RCC 7860 (cell line): ENCODE measurements around the gene ITPR2.

Source experiments
- DNase-seq: peaks from one replicate; pipeline ENCODE4 v3.0.0-alpha.2; 2015; ENCODE audit warnings: low spot score
- FAIRE-seq: peaks from 2 replicates; lab custom pipeline; 2012; peaks lifted over from hg19 to GRCh38; lab: Jason Lieb, UNC

ITPR2 gene

GRCh38 chr12:26825459-26826016 lies 7.5 kb downstream of the ITPR2 start:
- no peak for FAIRE-seq
- DNase-seq: no peak

DNA sequence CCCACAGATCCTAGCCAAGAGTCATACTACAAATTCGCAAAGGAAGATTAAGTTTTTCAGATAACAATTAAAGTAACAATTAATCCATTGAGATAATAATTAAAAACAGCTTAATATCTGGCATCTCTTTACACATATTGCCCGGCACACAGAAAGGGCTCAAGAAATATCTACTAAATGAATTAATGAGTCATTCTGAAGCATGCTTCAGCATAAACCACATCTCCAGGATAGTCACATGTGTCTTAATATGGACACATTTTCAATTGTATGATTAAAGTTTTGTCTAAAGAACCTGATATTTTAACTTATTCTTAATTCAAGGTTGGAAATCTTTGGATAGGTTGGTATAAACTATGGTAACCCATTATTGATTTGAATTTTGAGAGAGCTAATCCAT lies 9.6 kb downstream of the ITPR2 start:
- peak; percentile 43 for FAIRE-seq
- no peak for DNase-seq

- DNase-seq (no peak), FAIRE-seq (no peak)
Measured at GRCh38 chr12:26822026-26822425, 11.0 kb downstream of the ITPR2 start.

- FAIRE-seq: no peak
- DNase-seq: no peak
Measured at GRCh38 chr12:26821212-26821701, 11.7 kb downstream of the ITPR2 start.

DNA sequence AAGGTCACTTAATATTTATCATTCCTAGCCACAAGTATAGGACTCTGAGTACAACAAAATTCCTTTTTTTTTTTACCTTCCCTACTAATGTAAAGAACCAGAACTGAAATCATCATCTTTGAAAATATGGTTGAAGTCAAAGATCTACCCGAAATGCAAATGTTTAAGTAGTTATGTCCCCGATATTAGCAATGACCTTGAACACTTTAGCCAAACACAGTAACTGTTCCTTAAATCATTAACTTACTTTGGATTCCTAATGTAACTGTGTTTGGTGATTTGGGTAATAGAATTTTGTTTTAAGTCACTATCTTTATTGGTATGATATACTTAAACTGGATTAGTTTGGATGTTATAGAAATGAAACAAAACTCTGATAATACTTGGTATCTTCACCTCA lies 14.4 kb downstream of the ITPR2 start:
- no peak for FAIRE-seq
- DNase-seq: no peak

DNA sequence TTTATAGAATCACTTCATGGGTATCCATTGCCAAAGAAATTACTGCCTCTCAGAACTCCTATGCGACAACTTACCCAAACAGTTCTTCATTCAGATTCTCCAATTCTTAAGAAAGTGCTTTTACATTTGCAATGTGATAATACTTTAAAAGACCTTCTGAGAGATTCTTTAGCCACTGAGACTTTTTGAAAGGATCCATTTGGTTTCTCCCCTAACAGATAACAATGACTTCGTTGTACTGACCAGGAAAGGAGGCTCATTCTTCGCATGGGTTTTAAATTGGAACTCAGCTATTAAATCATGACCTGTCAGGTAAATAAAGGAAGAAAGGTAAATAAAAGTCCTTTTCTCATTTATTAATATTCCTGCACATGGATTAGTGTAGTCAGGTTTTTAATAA lies 14.8 kb downstream of the ITPR2 start:
- DNase-seq: no peak
- no peak for FAIRE-seq

GRCh38 chr12:26817183-26817591 lies 15.8 kb downstream of the ITPR2 start:
- no peak for DNase-seq

GRCh38 chr12:26813812-26814211 lies 19.2 kb downstream of the ITPR2 start:
- FAIRE-seq: no peak
- no peak for DNase-seq

More at GRCh38 chr12:26817183-26817591, 15.8 kb downstream of the ITPR2 start:
- no peak for FAIRE-seq

GRCh38 chr12:26810330-26810729 lies 22.7 kb downstream of the ITPR2 start:
- no peak for FAIRE-seq
- DNase-seq: no peak

DNA sequence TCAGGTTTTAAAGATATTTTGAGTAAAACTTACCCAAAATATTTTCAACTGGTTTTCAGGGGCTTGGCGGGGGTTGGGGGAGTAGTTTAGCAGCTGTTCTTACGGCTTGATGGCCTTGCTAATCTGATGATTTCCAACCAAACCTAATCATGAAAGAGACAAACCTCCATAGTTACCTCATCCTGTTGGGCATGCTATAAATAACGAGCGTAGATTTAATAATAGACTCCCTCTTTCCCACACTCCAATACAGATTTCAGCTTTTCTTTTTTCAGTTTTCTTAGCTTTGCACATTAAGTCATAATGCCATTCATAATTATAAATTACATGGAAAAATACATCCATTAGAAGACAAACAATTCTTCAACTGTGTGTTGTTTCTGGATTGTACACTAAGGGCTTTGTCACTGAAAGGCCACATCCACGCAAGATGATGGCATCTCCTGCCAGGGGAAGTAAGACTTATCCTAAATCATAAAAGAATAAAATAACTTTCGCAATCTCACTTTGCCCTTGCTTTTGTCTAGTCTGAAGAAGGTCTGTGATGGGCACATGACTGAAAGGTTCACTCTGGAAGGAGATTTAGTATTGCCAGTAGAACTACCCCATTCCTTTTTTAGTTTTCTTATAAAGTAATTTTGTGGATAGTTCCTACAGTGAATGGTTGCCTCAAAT lies 23.2 kb downstream of the ITPR2 start:
- DNase-seq: no peak
- no peak for FAIRE-seq

DNA sequence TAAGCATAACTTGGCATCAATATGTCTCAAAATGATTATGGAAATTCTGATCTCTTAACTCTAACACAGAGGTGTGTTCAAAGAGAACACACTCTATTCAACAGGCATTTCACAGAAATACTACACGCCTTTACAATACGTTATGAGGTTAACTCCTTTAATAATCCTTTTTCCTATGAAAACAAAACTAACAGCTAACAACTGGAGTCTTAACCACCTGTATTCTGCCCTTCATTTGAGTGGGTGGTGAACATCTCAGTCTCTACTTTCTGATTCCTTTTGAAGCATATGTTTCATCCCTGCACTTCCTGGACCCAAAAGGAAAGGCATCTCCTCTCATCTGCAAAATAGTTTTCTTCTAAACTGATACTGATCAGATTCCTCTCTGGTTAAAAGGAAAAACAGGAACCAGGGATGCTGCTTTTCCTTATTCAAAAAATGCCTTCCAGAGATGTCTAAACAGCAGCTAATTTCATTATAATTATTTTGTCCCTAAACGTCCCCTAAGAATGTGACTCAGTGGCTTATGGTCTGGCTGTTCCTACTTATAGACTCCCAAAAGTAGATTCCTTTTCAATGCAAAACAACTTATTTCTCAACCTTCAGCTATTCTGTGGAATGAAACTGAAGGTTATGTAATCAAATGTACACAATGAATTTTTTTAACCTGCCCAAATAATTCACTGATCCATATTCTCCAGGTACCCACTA lies 24.1 kb downstream of the ITPR2 start:
- FAIRE-seq (no peak), DNase-seq (no peak)

DNA sequence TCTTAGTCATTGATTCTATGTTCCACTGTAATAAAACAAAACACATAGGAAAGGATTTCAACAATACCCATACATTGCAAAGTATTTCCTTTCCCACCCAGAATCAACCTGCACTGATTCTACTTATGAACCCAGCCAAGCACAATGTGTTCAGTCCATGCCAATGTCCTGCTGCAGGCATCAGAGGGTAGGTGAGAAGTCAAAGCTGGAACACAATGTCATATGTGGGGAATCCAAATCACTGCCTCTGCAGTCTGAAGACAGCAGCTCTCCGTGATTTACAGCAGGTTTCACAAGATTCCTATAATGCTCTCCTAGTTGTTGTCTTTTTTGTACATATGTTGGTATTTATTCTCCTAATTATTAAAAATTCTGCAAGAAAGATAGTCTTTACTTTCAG lies 25.7 kb downstream of the ITPR2 start:
- no peak for FAIRE-seq

DNA sequence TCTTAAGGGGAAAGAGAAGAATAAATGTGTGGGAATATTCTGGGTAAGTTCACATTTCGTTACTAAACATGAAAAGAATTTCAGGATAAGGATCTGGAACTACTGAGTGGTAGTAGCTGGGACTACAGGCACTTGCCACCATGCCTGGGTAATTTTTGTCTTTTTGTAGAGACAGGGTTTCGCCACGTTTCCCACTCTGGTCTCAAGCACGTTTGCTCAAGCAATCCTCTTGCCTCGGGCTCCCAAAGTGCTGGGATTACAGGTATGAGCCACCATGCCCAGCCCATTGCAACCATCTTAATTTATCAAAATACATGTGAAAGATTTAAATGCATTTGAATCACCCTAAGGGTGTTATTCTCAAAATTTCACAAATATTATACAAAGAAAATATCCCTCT lies 26.4 kb downstream of the ITPR2 start:
- FAIRE-seq (no peak), DNase-seq (no peak)

More for the DNA sequence above, 25.7 kb downstream of the ITPR2 start:
- DNase-seq: no peak

- DNase-seq (no peak), FAIRE-seq (no peak)
Measured at GRCh38 chr12:26805401-26805971, 27.5 kb downstream of the ITPR2 start.

GRCh38 chr12:26803552-26803951 lies 29.4 kb downstream of the ITPR2 start:
- peak; percentile 73 for FAIRE-seq
- DNase-seq: peak; percentile 26

GRCh38 chr12:26801486-26801885 lies 31.5 kb downstream of the ITPR2 start:
- no peak for FAIRE-seq
- DNase-seq: no peak

DNA sequence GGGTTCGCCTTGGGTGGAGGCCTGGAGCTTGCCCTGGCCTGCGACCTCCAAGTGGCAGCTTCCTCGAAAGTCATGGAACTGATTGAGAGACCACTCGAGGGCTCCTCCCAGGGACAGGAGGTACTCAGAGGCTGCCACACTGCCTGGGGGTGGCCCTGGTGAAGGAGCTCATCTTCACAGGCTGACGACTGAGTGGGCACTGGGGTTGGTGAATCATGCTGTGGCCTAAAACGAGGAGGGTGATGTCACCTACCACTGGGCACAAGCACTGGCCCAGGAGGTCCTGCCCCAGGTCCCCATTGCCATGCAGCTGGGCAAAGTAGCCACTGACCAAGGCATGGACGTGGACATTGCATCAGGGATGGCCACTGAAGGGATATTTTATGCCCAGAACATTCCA lies 32.1 kb downstream of the ITPR2 start:
- no peak for DNase-seq
- FAIRE-seq: no peak

DNA sequence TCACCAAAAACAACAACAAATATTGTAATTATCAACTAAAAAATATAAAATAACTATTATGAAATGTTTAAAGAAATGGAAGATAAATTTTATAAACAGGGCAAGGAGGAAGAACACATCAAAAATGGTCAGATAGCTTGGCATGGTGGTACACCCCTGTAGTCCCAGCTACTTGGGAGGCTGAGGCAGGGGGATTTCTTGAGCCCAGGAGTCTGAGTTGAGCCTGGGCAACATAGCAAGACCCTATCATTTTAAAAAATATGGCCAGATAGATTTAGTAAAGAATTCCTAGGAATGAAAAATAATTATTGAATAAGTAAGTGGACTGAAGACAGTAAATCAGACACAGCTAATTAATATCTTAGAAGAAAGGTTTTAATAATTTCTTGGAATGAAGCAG lies 32.6 kb downstream of the ITPR2 start:
- DNase-seq (no peak), FAIRE-seq (no peak)

- FAIRE-seq (no peak), DNase-seq (no peak)
Measured at GRCh38 chr12:26799741-26800140, 33.3 kb downstream of the ITPR2 start.

DNA sequence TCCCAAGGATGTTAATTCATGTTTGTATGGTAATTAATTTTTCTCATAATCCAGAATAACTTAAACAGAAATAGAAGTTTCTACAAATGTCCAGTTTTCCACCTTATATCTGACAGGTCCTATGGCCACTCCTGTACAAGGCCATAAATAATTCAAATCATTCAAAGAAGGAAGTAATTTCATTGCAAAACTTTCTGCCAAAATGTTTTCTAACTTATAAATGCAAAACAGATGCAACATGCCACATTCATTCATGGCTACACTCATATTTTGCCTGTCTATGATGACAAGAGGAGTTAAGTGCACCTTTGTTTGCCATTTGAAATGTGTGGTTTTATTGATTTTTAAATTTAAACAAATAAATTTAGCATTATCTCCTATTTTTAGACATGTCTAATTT lies 34.4 kb downstream of the ITPR2 start:
- no peak for FAIRE-seq

GRCh38 chr12:26798023-26798422 lies 35.0 kb downstream of the ITPR2 start:
- FAIRE-seq: no peak
- no peak for DNase-seq

More for the DNA sequence above, 34.4 kb downstream of the ITPR2 start:
- no peak for DNase-seq

- DNase-seq: no peak
- no peak for FAIRE-seq
Measured at GRCh38 chr12:26795910-26796309, 37.1 kb downstream of the ITPR2 start.
